Measurements from ENCODE around the gene GTF3C6.
"Not testable (repeated sequence)": the region's sequence is repeated elsewhere in the genome, so short reads cannot be mapped to it uniquely, and the experiment has no call there.

The GTF3C6 gene

GRCh38 chr6:110980227-110980626 lies 21.7 kb downstream of the GTF3C6 start:
- no peak for DNase-seq

- no peak for DNase-seq
Observed at GRCh38 chr6:110980648-110981047, 22.1 kb downstream of the GTF3C6 start.

- DNase-seq, result no peak
Observed at GRCh38 chr6:110981202-110981600, 22.7 kb downstream of the GTF3C6 start.

- DNase-seq, result no peak
Observed at GRCh38 chr6:110990840-110991576, 32.5 kb downstream of the GTF3C6 start.

- DNase-seq, result no peak
Observed at GRCh38 chr6:110996691-110997090, 38.2 kb downstream of the GTF3C6 start.

GRCh38 chr6:110999634-111000270 lies 41.2 kb downstream of the GTF3C6 start:
- no peak for DNase-seq

GRCh38 chr6:111002350-111002749 lies 43.8 kb downstream of the GTF3C6 start:
- DNase-seq, result no peak

GRCh38 chr6:111011360-111012142 lies 53.0 kb downstream of the GTF3C6 start:
- DNase-seq, result no peak

GRCh38 chr6:111012143-111012452 lies 53.6 kb downstream of the GTF3C6 start:
- no peak for DNase-seq

- DNase-seq, result not testable (repeated sequence)
Observed at GRCh38 chr6:111012520-111012919, 54.0 kb downstream of the GTF3C6 start.

- no peak for DNase-seq
Observed at GRCh38 chr6:111013144-111013915, 54.8 kb downstream of the GTF3C6 start.

GRCh38 chr6:111015389-111016124 lies 57.1 kb downstream of the GTF3C6 start:
- DNase-seq, result no peak

GRCh38 chr6:111017241-111017640 lies 58.7 kb downstream of the GTF3C6 start:
- DNase-seq, result not testable (repeated sequence)
